Right atrium auricular region (tissue), 2 donors: ENCODE measurements around the gene MYO18A. TPM values are rescaled to one million over a fixed set of nuclear protein-coding genes. Genes with fewer than 3 reads are reported as not detected.

Experiments
- DNase-seq: peaks from one replicate; pipeline ENCODE4 v3.0.0-alpha.2; 2019; ENCODE audit warnings: low spot score
- H3K27ac ChIP-seq, 2 donors: fragments of 200-600 bp; sonication (generic); 1 replicate in 1 of 2; 2 replicates in 1 of 2; pipeline ENCODE4 v1.5.1; 2016 to 2019
- H3K27me3 ChIP-seq, 2 donors: fragments of 200-600 bp; sonication (generic); one replicate each; pipeline versions ENCODE4 v1.5.1 to v1.6.0; 2017 to 2019
- H3K36me3 ChIP-seq: fragments of 200-600 bp; sonication (generic); one replicate; pipeline ENCODE4 v1.5.1; 2016
- H3K4me1 ChIP-seq, 2 donors: fragments of 200-600 bp; sonication (generic); one replicate each; pipeline versions ENCODE4 v1.5.1 to v1.6.0; 2017 to 2019
- H3K4me3 ChIP-seq, 2 donors: fragments of 200-600 bp; sonication (generic); 1 replicate in 1 of 2; 2 replicates in 1 of 2; pipeline ENCODE4 v1.5.1; 2017 to 2019; ENCODE audit warnings: mild to moderate bottlenecking in 1 of 2, moderate library complexity in 1 of 2
- H3K9me3 ChIP-seq, 2 donors: fragments of 200-600 bp; sonication (generic); one replicate each; pipeline ENCODE4 v1.5.1; 2019
- CTCF ChIP-seq, 2 donors: fragments of 200-600 bp; sonication (generic); IDR thresholded peaks; one replicate each; pipeline ENCODE4 v1.5.1; 2019; ENCODE audit warnings: antibody characterized with exemption in 2 of 2
- total RNA-seq, 2 donors: library from RNA; depleted of rRNA; stranded (reverse); fragments of >200 nt; gene quantifications; one replicate each; pipeline ENCODE4 v1.1.0, GENCODE V29; 2016

MYO18A gene
- total RNA-seq, 2 donors from 2014 or later = 159 to 219 TPM

- H3K36me3 ChIP-seq = no peaks in the 10 kb centered on the region
- no peak for TF ChIP-seq CTCF (IDR thresholded peaks at IDR 0.05)
- H3K27ac ChIP-seq = no peak overlapping the region
- H3K9me3 ChIP-seq = no peaks in the 10 kb centered on the region
- H3K27me3 ChIP-seq = no peaks in the 10 kb centered on the region
- H3K4me1 ChIP-seq = peaks cover 0 to 9% of the 10 kb centered on the region in 2 donors
- no peak for DNase-seq
- no peak overlapping the region for H3K4me3 ChIP-seq
Observed at GRCh38 chr17:29216181-29216580, 36.0 kb upstream of the MYO18A start.

GRCh38 chr17:29215717-29216116 lies 35.5 kb upstream of the MYO18A start:
- Histone ChIP-seq H3K27me3 (no peaks in the 10 kb centered on the region), H3K9me3 (no peaks in the 10 kb centered on the region), H3K27ac (peak overlapping the region in 1 of 2 donors; percentile 11), H3K36me3 (no peaks in the 10 kb centered on the region), H3K4me3 (no peak overlapping the region), H3K4me1 (peaks cover 0 to 9% of the 10 kb centered on the region in 2 donors)
- TF ChIP-seq CTCF (IDR thresholded peaks at IDR 0.05) = no peak
- DNase-seq = no peak

GRCh38 chr17:29215174-29215573 lies 35.0 kb upstream of the MYO18A start:
- H3K27me3 ChIP-seq = no peaks in the 10 kb centered on the region
- no peaks in the 10 kb centered on the region for H3K36me3 ChIP-seq
- TF ChIP-seq CTCF (IDR thresholded peaks at IDR 0.05) = no peak
- H3K9me3 ChIP-seq = no peaks in the 10 kb centered on the region
- no peak overlapping the region for H3K4me3 ChIP-seq
- peak overlapping the region in 1 of 2 donors; percentile 11 for H3K27ac ChIP-seq
- DNase-seq = no peak
- H3K4me1 ChIP-seq = peaks cover 0 to 9% of the 10 kb centered on the region in 2 donors

GRCh38 chr17:29214215-29215146 lies 34.3 kb upstream of the MYO18A start:
- no peak overlapping the region for H3K27ac ChIP-seq
- DNase-seq = peak; percentile 61
- H3K9me3 ChIP-seq = no peaks in the 10 kb centered on the region
- H3K4me3 ChIP-seq = no peak overlapping the region
- peaks cover 0 to 5% of the 10 kb centered on the region in 2 donors for H3K4me1 ChIP-seq
- no peaks in the 10 kb centered on the region for H3K36me3 ChIP-seq
- no peak for TF ChIP-seq CTCF (IDR thresholded peaks at IDR 0.05)
- H3K27me3 ChIP-seq = no peaks in the 10 kb centered on the region

- H3K36me3 ChIP-seq = no peaks in the 10 kb centered on the region
- no peak for TF ChIP-seq CTCF (IDR thresholded peaks at IDR 0.05)
- no peaks in the 10 kb centered on the region for H3K9me3 ChIP-seq
- H3K4me3 ChIP-seq = no peak overlapping the region
- no peaks in the 10 kb centered on the region for H3K27me3 ChIP-seq
- H3K27ac ChIP-seq = no peak overlapping the region
- H3K4me1 ChIP-seq = no peaks in the 10 kb centered on the region
- no peak for DNase-seq
Observed at GRCh38 chr17:29212681-29213121, 32.5 kb upstream of the MYO18A start.
